DLD1 (cell line): ENCODE measurements around the gene DISC1.
"Not testable (repeated sequence)": the region's sequence is repeated elsewhere in the genome, so short reads cannot be mapped to it uniquely, and the experiment has no call there.

Experiments used
- in situ Hi-C: cut with HindIII; loops from 2 replicates; pipeline ENCODE4 v1.10.0; 2017; ENCODE audit warnings: low sequenced_read_pairs

The DISC1 gene

GRCh38 chr1:231763456-231763855 lies 136.9 kb downstream of the DISC1 start:
- in situ Hi-C loops, result no loop called here

DNA sequence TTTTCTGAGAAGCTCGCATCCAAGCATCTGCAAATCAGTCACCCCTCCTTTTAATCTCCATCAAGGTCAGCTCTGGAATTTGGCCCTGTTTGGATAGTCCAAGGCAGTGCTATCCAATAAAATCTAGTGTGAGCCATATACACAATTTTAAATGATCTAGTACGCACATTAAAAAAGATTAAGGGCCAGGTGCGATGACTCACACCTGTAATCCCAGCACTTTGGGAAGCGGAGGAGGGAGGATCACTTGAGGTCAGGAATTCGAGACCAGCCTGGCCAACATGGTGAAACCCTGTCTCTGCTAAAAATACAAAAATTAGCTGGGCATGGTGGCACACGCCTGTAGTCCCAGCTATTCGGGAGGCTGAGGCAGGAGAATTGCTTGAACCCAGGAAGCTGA lies 139.2 kb downstream of the DISC1 start:
- in situ Hi-C loops, result not testable (repeated sequence)

DNA sequence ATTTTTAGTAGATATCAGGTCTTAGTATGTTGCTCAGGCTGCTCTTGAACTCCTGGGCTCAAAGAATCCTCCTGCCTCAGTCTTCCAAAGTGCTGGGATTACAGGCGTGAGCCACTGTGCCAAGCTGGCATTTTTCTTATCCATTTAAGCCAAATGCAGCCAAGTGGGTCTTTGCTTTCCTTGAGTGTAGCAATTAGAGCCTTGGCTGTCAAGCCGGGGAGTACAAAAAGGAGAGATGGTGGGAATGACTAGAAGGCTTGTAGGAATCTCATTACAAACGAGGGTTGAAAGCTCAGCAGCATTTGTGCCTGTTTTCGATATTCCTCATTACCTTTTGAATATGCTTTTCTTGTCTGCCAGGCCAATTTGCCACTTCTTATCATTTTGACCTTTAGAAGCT lies 140.9 kb downstream of the DISC1 start:
- in situ Hi-C loops, result no loop called here

- in situ Hi-C loops, result no loop called here
Measured at GRCh38 chr1:231768416-231768815, 141.8 kb downstream of the DISC1 start.

- in situ Hi-C loops, result no loop called here
Measured at GRCh38 chr1:231770506-231771175, 144.1 kb downstream of the DISC1 start.

DNA sequence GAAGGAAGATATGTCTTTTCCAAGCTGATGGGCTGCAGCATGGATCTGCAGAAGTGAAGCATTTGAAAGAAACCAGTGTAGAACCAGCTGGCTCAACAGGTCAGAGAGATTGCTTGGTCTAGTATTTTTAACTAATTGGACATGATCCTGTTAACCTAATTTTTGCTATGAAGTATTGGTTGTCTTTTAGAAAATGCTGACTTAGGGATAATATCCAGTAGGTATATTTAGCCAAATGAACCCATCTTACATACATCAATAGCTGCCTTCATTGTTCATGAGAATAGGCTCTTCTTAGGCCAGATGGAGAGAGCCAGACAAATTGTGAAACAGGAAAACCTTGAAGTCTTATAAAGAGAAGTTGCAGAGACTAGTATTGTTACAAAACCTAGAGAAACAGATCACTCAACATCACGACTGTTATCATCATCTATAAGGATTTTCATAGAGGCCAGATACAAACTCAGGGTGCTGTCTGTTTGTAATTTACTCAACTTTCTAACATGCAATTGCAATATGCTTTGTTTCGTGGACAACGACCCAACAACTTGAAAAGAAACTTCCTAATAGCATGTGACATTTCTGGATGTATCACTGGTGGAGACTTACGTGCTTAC lies 148.2 kb downstream of the DISC1 start:
- in situ Hi-C loops, result no loop called here

DNA sequence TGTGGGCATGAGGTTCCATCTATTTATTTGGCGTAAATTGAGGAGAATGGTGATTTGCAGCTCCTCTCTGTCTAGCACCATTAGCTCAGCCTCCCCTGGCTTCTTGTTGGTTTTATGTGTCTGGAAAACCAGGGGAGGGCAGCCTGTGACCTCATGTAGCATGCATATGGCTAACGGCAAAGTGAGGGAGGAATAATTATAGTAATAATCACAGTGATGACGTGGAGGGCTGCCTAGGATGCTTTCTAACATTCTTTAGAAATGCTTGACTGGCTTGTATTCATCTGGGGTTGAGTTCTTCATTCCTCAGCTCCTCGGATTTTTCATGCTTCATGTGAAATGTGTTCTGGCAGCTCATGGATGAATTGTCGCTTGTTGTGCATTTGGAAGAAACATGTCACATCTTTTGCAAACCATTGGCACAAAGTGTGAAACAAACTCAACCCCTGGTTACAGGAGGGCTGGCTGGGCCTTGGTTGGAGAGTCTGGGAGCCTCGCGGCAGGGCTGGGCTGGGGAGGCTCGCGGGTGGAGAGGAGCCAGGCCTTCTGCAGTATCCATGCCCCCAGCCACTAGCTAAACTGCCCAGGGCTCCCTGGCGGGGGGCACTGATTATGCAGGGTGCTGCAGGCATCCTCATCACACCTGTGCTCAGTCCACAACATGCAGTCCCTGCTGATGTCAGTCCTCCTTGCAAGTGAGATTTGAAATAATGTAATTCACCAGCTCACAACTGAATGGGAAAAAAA lies 149.6 kb downstream of the DISC1 start:
- in situ Hi-C loops, result no loop called here

GRCh38 chr1:231776757-231777062 lies 150.1 kb downstream of the DISC1 start:
- in situ Hi-C loops, result no loop called here

DNA sequence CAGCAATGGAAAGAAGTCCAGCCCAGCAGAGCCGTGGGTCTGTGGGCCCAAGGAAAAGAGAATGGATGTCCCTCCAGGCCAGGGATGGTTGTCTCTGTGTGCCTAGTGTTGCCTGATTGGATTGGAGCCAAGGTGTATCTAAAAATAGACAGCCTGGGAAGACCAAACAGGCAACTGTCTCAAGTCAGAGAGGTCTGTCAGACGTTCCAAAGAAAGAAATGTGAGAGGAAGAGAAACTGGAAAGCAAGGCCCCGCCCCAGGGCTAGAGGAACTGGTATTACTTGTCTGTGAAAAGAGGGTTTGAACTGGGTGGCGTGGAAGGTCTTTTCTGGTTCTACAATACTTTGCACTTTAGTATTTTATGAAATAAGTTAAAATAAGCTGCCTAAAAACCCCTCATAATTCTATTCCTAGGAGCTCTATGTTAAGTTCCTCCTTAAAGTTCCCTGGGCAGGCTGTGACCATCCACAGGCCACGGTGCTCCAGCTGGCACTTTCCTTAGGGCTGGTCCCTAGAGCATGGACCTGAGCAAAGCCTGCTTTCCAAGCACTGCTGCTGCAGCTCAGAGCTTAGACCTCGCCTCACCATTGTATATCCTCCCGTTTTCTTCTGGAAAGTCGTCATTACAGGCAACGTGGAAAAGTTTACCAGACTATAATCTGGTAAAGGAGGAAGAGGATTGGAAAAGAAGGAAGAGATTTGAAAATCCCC lies 151.6 kb downstream of the DISC1 start:
- in situ Hi-C loops, result no loop called here

DNA sequence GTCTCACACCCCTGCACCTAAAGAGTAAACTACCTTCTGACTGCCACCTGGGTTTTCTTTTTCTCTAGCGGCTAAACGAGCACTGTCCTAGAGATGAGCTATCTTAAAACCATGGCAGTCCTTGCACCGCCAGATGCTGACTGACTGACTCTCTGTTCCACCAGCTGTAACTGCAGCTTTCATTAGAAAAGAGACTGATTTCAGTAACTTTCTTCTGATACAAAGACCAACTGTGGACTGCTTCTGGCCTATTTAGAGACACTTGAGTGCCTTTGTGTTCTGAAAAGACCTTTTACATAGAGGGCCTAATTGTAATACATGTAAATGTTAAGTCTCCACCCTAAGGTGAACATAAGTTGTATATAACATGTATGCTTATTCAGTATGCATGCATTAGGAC lies 152.5 kb downstream of the DISC1 start:
- in situ Hi-C loops, result no loop called here

- in situ Hi-C loops, result no loop called here
Measured at GRCh38 chr1:231781892-231782291, 155.3 kb downstream of the DISC1 start.

- in situ Hi-C loops, result not testable (repeated sequence)
Measured at GRCh38 chr1:231785073-231785472, 158.5 kb downstream of the DISC1 start.

GRCh38 chr1:231786126-231786525 lies 159.5 kb downstream of the DISC1 start:
- in situ Hi-C loops, result no loop called here

DNA sequence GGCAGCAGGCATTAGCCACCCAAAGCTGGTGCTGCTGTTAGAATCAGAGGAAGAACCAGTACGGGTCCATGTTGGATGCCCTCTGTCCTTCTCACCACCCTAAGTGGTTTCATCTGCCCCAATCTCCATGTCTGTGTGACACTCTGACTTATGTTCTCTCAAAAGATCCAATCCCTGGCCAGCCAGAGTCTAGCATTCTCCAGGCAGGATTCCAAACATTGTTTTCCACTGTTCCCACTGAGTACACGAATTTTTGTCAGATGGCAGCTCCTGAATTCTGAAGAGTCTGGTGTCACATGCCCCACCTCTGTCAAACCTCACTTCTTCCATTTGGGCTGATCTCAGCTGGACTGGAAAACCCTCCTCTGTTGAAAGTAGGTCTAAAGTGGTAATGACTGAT lies 166.0 kb downstream of the DISC1 start:
- in situ Hi-C loops, result no loop called here

DNA sequence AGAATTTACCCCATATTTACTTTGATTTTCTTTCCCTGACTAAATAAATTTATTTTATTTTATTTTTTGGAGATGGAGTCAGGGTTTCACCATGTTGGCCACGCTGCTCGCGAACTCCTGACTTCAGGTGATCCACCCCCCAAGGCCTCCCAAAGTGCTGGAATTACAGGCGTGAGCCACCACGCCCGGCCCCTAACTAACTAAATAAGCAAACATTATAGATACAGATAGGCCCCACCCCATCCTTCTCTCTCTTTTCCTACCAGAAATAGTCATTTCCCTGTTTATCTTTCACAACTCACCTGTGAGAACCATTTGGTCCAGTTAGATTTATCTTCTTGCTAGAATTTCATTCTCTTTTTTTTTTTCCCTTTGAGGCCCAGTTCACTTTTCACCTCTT lies 167.3 kb downstream of the DISC1 start:
- in situ Hi-C loops, result no loop called here

DNA sequence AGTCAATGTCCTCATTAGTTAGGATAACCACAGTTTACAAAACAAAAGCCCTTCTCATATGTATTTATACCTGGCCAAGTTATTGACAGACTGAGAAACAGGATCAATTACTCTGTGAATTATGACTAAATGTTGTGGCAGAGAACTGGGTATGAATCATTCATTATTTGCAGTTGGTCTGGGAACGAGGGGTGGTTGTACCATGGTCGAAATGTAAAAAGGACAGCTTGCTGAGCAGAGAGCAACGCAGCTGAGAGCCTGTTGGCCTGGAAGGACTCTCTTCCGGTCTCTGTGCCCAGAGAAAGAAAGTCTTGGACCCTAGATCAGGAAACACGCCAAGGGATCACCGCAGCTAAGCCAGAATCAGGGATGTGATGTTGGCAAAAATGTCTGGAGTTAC lies 169.6 kb downstream of the DISC1 start:
- in situ Hi-C loops, result no loop called here

- in situ Hi-C loops, result no loop called here
Measured at GRCh38 chr1:231799363-231799986, 172.9 kb downstream of the DISC1 start.

GRCh38 chr1:231800108-231800507 lies 173.5 kb downstream of the DISC1 start:
- in situ Hi-C loops, result no loop called here

- in situ Hi-C loops, result no loop called here
Measured at GRCh38 chr1:231801042-231801585, 174.5 kb downstream of the DISC1 start.

GRCh38 chr1:231803353-231803752 lies 176.8 kb downstream of the DISC1 start:
- in situ Hi-C loops, result no loop called here
